ENCODE data around the gene ATG4D. TPM values are rescaled to one million over a fixed set of nuclear protein-coding genes. Genes with fewer than 3 reads are reported as not detected.

Gene ATG4D
- total and polyA plus RNA-seq, 2 of the 4 experiments (the other 2 are of a cell fraction): 8.2 to 21.8 TPM

- peak within 1 kb of the TSS; percentile 77 for H3K4me3 ChIP-seq (ENCODE audit: insufficient read depth, low read depth, low read length)
- in situ Hi-C loops (cut with MboI; ENCODE audit: low sequenced_read_pairs): no loop called here
- TF ChIP-seq RCOR1 (IDR thresholded peaks at IDR 0.05; ENCODE audit: insufficient replicate concordance, low read length) (no peak), CEBPB (IDR thresholded peaks at IDR 0.05; ENCODE audit: low read depth, low read length) (peak; percentile 24; the same call in 1 of the 2 replicates), MAZ (IDR thresholded peaks at IDR 0.05; ENCODE audit: borderline replicate concordance, low read depth, low read length) (peak; percentile 6; the same call in 1 of the 2 replicates)
- H3K4ac ChIP-seq (ENCODE audit: low read depth, low read length): peak within 1 kb of the TSS; percentile 95
- peak within 1 kb of the TSS; percentile 86 for H2AFZ ChIP-seq (replicated peaks; ENCODE audit: low read length, poor library complexity)
- H2BK20ac ChIP-seq (ENCODE audit: low read depth, low read length): no peak within 1 kb of the TSS
- DNase-seq: no peak
- peak within 1 kb of the TSS; percentile 97 for H4K91ac ChIP-seq (ENCODE audit: insufficient read depth, low read depth, low read length)
- ChIA-PET POLR2A (ENCODE audit: unreplicated experiment) (no interaction called here), CTCF (interaction anchor here (1.0 kb wide), 1 partner anchor 77 kb away, joined by 3 read pairs; no protein-coding TSS in a partner anchor)
- peak within 1 kb of the TSS; percentile 96 for H3K9ac ChIP-seq (ENCODE audit: low read depth, low read length)
- H3K14ac ChIP-seq (replicated peaks; ENCODE audit: low read depth, low read length): peak within 1 kb of the TSS; percentile 98
- H3K56ac ChIP-seq (ENCODE audit: extremely low read depth, insufficient read depth, low read length): peak within 1 kb of the TSS; percentile 87
- ATAC-seq (ENCODE audit: low read depth): peak; percentile 22; the same call in 1 of the 2 replicates
- H2AK9ac ChIP-seq (replicated peaks; ENCODE audit: low read depth, low read length, poor library complexity): peak within 1 kb of the TSS; percentile 97
- H3K79me1 ChIP-seq (ENCODE audit: low read depth in 1 of 2, low read length in 2 of 2): peaks cover 18 to 38% of the 10 kb centered on the region in 2 experiments
- WGBS, 2 experiments (ENCODE audit: extremely low coverage in 2 of 2, insufficient read length in 1 of 2): 3% methylated on average over 19 of the region's 73 CpGs; no CpG with 5 or more reads in 1 of the 2 experiments
- peak within 1 kb of the TSS; percentile 45; the same call in 1 of the 3 replicates for H2BK15ac ChIP-seq (ENCODE audit: low read depth, low read length)
- peak within 1 kb of the TSS; percentile 96 for H4K5ac ChIP-seq (ENCODE audit: low read depth, low read length)
- H3K9me1 ChIP-seq (ENCODE audit: insufficient read depth, low read length): peaks cover 13% of the 10 kb centered on the region
- peak within 1 kb of the TSS; percentile 71 for H2BK120ac ChIP-seq (ENCODE audit: low read depth, low read length)
- H3K23ac ChIP-seq (ENCODE audit: low read depth, low read length): peak within 1 kb of the TSS; percentile 95; the same call in 1 of the 2 replicates
- H2BK5ac ChIP-seq (ENCODE audit: low read depth, low read length, poor library complexity, severe bottlenecking): peak within 1 kb of the TSS; percentile 94
- H3K9me3 ChIP-seq (ENCODE audit: control insufficient read depth, insufficient read depth, low read length): no peaks in the 10 kb centered on the region
- peak within 1 kb of the TSS; percentile 97 for H3K27ac ChIP-seq (ENCODE audit: insufficient read depth, low read length)
- H3K36me3 ChIP-seq (ENCODE audit: control insufficient read depth, insufficient read depth, low read length): peaks cover 13% of the 10 kb centered on the region
- no peaks in the 10 kb centered on the region for H3K27me3 ChIP-seq (ENCODE audit: control insufficient read depth, insufficient read depth, low read length)
- H3K18ac ChIP-seq (ENCODE audit: low read depth, low read length): peak within 1 kb of the TSS; percentile 91; the same call in 1 of the 2 replicates
- no TSS peak for BruUV-seq (replicated peaks)
- H4K8ac ChIP-seq (ENCODE audit: low read depth in 2 of 2, low read length in 2 of 2): peak within 1 kb of the TSS; percentile 77 to 97
- dilution Hi-C loops (cut with HindIII; ENCODE audit: low sequenced_read_pairs, unreplicated experiment): no loop called here
- H4K20me1 ChIP-seq (ENCODE audit: insufficient read depth, low read length): peaks cover 7% of the 10 kb centered on the region
- intact Hi-C loops (cut with micrococcal nuclease): loop anchor here (2.0 kb wide), 1 partner anchor 64 kb away; the partner anchor contains the start of gene KRI1
- H2AK5ac ChIP-seq (ENCODE audit: low read depth, low read length): peak within 1 kb of the TSS; percentile 100
- peak within 1 kb of the TSS; percentile 91 for H3K4me2 ChIP-seq (ENCODE audit: low read depth, low read length)
- H3K4me1 ChIP-seq (ENCODE audit: control insufficient read depth, insufficient read depth, low read length): peaks cover 3% of the 10 kb centered on the region; the same call in 1 of the 2 replicates
Observed at GRCh38 chr19:10503002-10503789, 40.5 kb upstream of the ATG4D start, which contains the start of gene KEAP1. Gene KEAP1, minus strand, starts transcription at chr19:10503356. Its CDS starts 3,323 bp downstream, at chr19:10500033.
